Endothelial cell of umbilical vein (primary cell): ENCODE data around the gene PRR3. TPM values are rescaled to one million over a fixed set of nuclear protein-coding genes. Genes with fewer than 3 reads are reported as not detected.

Experiments
- BruUV-seq: library from RNA; stranded (reverse); fragments of 400-500 nt; replicated peaks from 2 replicates; lab custom pipeline; 2021; lab: Mats Ljungman, UMichigan
- CTCF ChIA-PET: fragments of 300-600, 350-600 bp; sonication (Branson Sonifier 250); formaldehyde crosslinking; loops from one replicate; lab custom pipeline; 2021; ENCODE audit warnings: antibody characterized with exemption, inconsistent platforms; lab: Charles Lee
- POLR2A ChIA-PET: fragments of 300-600, 350-600 bp; sonication (Branson Sonifier 250); formaldehyde crosslinking; loops from one replicate; lab custom pipeline; 2021; ENCODE audit warnings: antibody characterized with exemption, inconsistent platforms; lab: Charles Lee
- DNase-seq: peaks from one replicate; pipeline ENCODE4 v3.0.0-alpha.2; 2011; ENCODE audit warnings: low read depth, low spot score
- FAIRE-seq: peaks from 2 replicates; lab custom pipeline; 2011; peaks lifted over from hg19 to GRCh38; lab: Jason Lieb, UNC
- H2AFZ ChIP-seq: 2 replicates; pipeline ENCODE4 v1.6.0; 2012; ENCODE audit warnings: low read depth, low read length, control low read depth, inconsistent platforms
- H3K27ac ChIP-seq: 2 replicates; pipeline ENCODE4 v1.5.1; 2011; ENCODE audit warnings: low read depth, mild to moderate bottlenecking, control low read depth, low read length, moderate library complexity; ENCODE audit not compliant: insufficient read depth
- H3K27me3 ChIP-seq, 2 experiments: 2 replicates each; pipeline versions ENCODE4 v1.6.0 to v1.6.1; 2011; ENCODE audit warnings: low read length in 2 of 2, mixed read lengths in 1 of 2; ENCODE audit not compliant: control insufficient read depth in 2 of 2, insufficient read depth in 2 of 2
- H3K36me3 ChIP-seq, 2 experiments: 2 replicates in 1 of 2; 3 replicates in 1 of 2; pipeline ENCODE4 v1.5.1; 2011; ENCODE audit warnings: low read length in 2 of 2, mild to moderate bottlenecking in 1 of 2, moderate library complexity in 1 of 2; ENCODE audit not compliant: control insufficient read depth in 2 of 2, insufficient read depth in 2 of 2; ENCODE audit errors: extremely low read depth in 1 of 2
- H3K4me1 ChIP-seq: 3 replicates; pipeline ENCODE4 v1.5.1; 2011; ENCODE audit warnings: mild to moderate bottlenecking, low read length; ENCODE audit not compliant: control insufficient read depth, insufficient read depth; ENCODE audit errors: extremely low read depth
- H3K4me2 ChIP-seq: 2 replicates; pipeline ENCODE4 v1.6.1; 2011; ENCODE audit warnings: low read length, control low read depth, mixed read lengths; ENCODE audit not compliant: insufficient read depth
- H3K4me3 ChIP-seq, 3 experiments: fragments of 200-600 bp in 1 of 3; sonication (generic), shearing (Covaris generic) in 1 of 3; replicated peaks in 1 of 3; 2 replicates each; pipeline ENCODE4 v1.5.1; 2011 to 2016; ENCODE audit warnings: control low read depth in 3 of 3, low read length in 3 of 3, mild to moderate bottlenecking in 2 of 3, inconsistent platforms in 1 of 3, low read depth in 1 of 3, moderate library complexity in 1 of 3; ENCODE audit not compliant: insufficient read depth in 1 of 3
- H3K79me2 ChIP-seq: 2 replicates; pipeline ENCODE4 v1.6.0; 2012; ENCODE audit warnings: low read length, inconsistent platforms; ENCODE audit not compliant: control insufficient read depth, insufficient read depth
- H3K9ac ChIP-seq: replicated peaks from 2 replicates; pipeline ENCODE3; 2011; ENCODE audit warnings: low read length, control low read depth; ENCODE audit not compliant: insufficient read depth; ENCODE audit errors: extremely low read depth
- H3K9me1 ChIP-seq: replicated peaks from 3 replicates; pipeline ENCODE4 v1.6.0; 2011; ENCODE audit warnings: mild to moderate bottlenecking, low read length; ENCODE audit not compliant: control insufficient read depth, insufficient read depth; ENCODE audit errors: extremely low read depth
- H3K9me3 ChIP-seq: replicated peaks from 2 replicates; pipeline ENCODE4 v1.5.1; 2012; ENCODE audit warnings: low read length, inconsistent platforms; ENCODE audit not compliant: control insufficient read depth, insufficient read depth
- H4K20me1 ChIP-seq: replicated peaks from 2 replicates; pipeline ENCODE3; 2011; ENCODE audit warnings: mild to moderate bottlenecking, low read length; ENCODE audit not compliant: control insufficient read depth, insufficient read depth; ENCODE audit errors: extremely low read depth
- CTCF ChIP-seq, 2 donors: IDR thresholded peaks; 1 replicate in 1 of 2; 2 replicates in 1 of 2; pipeline ENCODE4 v1.5.1; 2011; ENCODE audit warnings: low read length in 2 of 2, mild to moderate bottlenecking in 2 of 2, moderate library complexity in 2 of 2, control low read depth in 1 of 2, inconsistent platforms in 1 of 2, low read depth in 1 of 2; ENCODE audit not compliant: insufficient read depth in 1 of 2; ENCODE audit errors: extremely low read depth in 1 of 2
- EZH2 ChIP-seq: IDR thresholded peaks from 2 replicates; pipeline ENCODE4 v1.6.1; 2012; ENCODE audit warnings: borderline replicate concordance, low read depth, mild to moderate bottlenecking, moderate library complexity, low read length, inconsistent platforms; ENCODE audit not compliant: severe bottlenecking
- FOS ChIP-seq: IDR thresholded peaks from 2 replicates; pipeline ENCODE4 v1.6.1; 2011; ENCODE audit warnings: mild to moderate bottlenecking, low read length, moderate library complexity, borderline replicate concordance; ENCODE audit not compliant: insufficient read depth
- GATA2 ChIP-seq: IDR thresholded peaks from 2 replicates; pipeline ENCODE4 v1.7.0; 2011; ENCODE audit warnings: low read depth, mild to moderate bottlenecking, moderate library complexity, mixed read lengths, low read length; ENCODE audit not compliant: insufficient read length, insufficient read depth
- JUN ChIP-seq: IDR thresholded peaks from 2 replicates; pipeline ENCODE4 v1.6.1; 2011; ENCODE audit warnings: borderline replicate concordance, low read depth; ENCODE audit not compliant: insufficient read length, insufficient read depth
- MAX ChIP-seq: IDR thresholded peaks from 2 replicates; pipeline ENCODE4 v1.6.1; 2011; ENCODE audit not compliant: insufficient read depth, insufficient read length
- MYC ChIP-seq: IDR thresholded peaks from one replicate; pipeline ENCODE4 v1.6.1; 2011; ENCODE audit warnings: mild to moderate bottlenecking, low read depth, low read length
- POLR2A ChIP-seq: IDR thresholded peaks from 2 replicates; pipeline ENCODE4 v1.6.1; 2012; ENCODE audit warnings: low read depth, mild to moderate bottlenecking, control low read depth, low read length
- POLR2AphosphoS5 ChIP-seq: IDR thresholded peaks from 2 replicates; pipeline ENCODE4 v1.6.1; 2012; ENCODE audit warnings: low read depth, mild to moderate bottlenecking, control low read depth, low read length, moderate library complexity; ENCODE audit not compliant: insufficient read depth
- dilution Hi-C: fragments of 300-500 bp; cut with MboI; formaldehyde crosslinking; loops from one replicate; pipeline ENCODE4 v1.15.0; 2019; ENCODE audit warnings: low sequenced_read_pairs; ENCODE audit not compliant: extremely low pct_ligation_motif_present
- intact Hi-C: fragments of 100-400 bp; cut with micrococcal nuclease; formaldehyde crosslinking; loops from one replicate; pipeline ENCODE4 v1.10.0; 2022
- polyA plus RNA-seq, 4 experiments: library from polyadenylated mRNA; depleted of rRNA in 3 of 4; stranded (reverse) in 3 of 4; unstranded in 1 of 4; fragments of >200 nt; gene quantifications; 2 replicates each; pipeline versions ENCODE4 v1.2.1 to v1.2.3, GENCODE V29; 2011 to 2012; ENCODE audit warnings: missing spikeins in 1 of 4
- total RNA-seq: library from RNA; stranded (reverse); gene quantifications from 2 replicates; pipeline ENCODE4 v1.2.3, GENCODE V29; 2021

The PRR3 gene
- total and polyA plus RNA-seq, 2 donors (not counting 3 experiments of a cell fraction or from before 2014, with no cell fraction given): 10.6 to 22.3 TPM

- dilution Hi-C loops (no loop called here), intact Hi-C loops (no loop called here)
- Histone ChIP-seq H3K4me2 (peak overlapping the region; percentile 17), H3K27ac (no peak overlapping the region), H3K4me1 (peaks cover 18% of the 10 kb centered on the region), H3K4me3 (no peak overlapping the region), H2AFZ (no peak overlapping the region), H3K9me3 (no peaks in the 10 kb centered on the region), H3K36me3 (peaks cover 2 to 11% of the 10 kb centered on the region in 2 experiments), H3K9ac (no peak overlapping the region), H3K79me2 (peaks cover 45% of the 10 kb centered on the region), H4K20me1 (no peaks in the 10 kb centered on the region), H3K27me3 (no peaks in the 10 kb centered on the region), H3K9me1 (no peaks in the 10 kb centered on the region)
- no peak for TF ChIP-seq CTCF (IDR thresholded peaks at IDR 0.05; ENCODE audit: extremely low read depth in 1 of 2, insufficient read depth in 1 of 2, low read depth in 1 of 2, low read length in 2 of 2)
- TF ChIP-seq JUN: no peak
- no peak for TF ChIP-seq MYC
- no peak for TF ChIP-seq POLR2AphosphoS5
- no peak for TF ChIP-seq GATA2
- TF ChIP-seq FOS: no peak
- TF ChIP-seq MAX: no peak
- TF ChIP-seq EZH2: no peak
- TF ChIP-seq POLR2A: no peak
- CTCF ChIA-PET: interaction anchor here (1.0 to 1.2 kb wide), 3 partner anchors 12 to 91 kb away, joined by 3 to 4 read pairs (median 3); no protein-coding TSS in a partner anchor
- POLR2A ChIA-PET: no interaction called here
- no TSS peak for BruUV-seq
- DNase-seq (no peak), FAIRE-seq (no peak)
Observed at GRCh38 chr6:30573113-30573512, 16.0 kb downstream of the PRR3 start.
